ENCODE measurements around the gene CAP1.

The CAP1 gene

DNA sequence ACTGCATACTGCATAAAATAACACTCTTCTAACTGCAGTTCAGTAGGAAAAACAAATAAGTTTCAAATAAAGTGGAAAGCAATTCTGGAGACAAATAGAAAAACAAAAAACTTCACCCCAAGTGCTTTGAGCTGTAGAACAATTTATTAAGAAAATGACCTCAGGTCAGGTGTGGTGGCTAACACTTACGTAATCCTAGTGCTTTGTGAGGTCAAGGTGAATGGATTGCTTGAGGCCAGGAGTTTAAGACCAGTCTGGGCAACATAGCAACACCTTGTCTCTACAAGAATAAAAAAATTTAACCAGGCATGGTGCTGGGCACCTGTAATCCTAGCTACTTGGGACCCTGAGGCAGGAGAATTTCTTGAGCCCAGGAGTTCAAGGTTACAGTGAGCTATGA is 61.5 kb downstream of the CAP1 start:
- DNase-seq: no peak

DNA sequence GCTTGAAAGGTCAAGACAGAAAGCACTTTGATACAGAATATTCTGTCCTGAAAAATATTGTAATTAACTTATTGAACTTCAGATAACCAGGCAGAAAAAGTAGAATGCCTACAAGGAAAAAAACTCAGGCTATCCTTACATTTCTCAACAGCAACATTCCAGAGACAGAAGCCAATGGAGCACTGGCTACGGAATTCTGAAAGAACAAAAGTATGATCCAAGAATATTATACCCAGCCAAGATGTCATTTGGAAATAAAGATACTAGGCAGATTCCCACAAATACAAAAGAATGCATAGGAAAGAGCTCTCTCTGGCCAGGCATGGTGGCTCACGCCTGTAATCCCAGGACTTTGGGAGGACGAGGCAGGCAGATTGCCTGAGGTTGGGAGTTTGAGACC is 62.4 kb downstream of the CAP1 start:
- DNase-seq: no peak

DNA sequence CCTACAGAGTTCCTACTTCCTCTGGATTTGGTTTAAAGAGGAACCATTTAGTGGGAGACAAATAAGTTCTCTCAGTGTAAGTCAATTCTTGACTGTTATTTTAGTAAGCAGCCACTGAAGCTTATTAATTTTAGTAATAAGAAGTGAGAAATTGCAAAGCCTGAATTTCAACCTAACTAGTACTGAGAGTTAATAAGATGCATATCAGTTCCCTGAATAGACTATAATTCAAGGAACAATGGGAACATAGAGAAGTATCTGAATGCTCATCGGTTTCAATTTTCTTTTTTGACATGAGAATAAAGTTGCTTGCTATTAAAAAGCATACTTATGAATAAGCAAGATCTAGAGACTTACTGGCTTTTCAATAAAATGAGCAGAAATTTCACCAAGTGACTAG is 64.5 kb downstream of the CAP1 start:
- no peak for DNase-seq

DNA sequence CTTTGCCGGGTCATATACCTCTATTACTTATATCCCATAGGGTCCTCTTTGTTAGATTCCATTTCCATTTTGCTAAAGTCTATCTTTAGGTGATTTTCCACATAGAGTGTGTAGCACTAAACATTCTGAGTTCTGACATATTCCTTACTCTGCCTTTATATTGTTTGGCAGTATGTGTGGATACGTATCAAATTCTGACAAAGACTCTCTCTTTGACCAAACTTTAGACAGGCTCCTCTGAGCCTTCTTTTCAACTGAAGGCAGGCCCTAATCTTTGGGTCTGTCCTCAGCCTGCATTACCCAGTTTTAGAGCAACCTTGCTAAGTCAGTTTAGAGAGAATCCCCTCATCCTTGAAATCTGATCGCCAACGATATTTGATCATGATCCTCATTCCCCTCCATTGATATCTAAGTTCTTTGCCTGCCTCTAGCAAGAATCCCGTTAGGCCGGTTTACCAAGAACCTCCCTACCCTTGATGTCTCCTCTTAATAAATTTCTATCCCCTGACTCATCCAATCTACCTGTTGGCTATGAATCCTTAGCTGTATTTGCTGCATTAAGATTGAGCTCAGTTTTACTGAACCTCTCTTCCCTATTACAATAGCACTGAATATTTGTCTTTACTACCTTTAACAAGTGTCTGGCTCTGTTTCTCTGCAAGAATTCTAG is 66.9 kb downstream of the CAP1 start:
- no peak for DNase-seq

- DNase-seq: no peak
Observed at GRCh38 chr1:40110389-40110788, 69.9 kb downstream of the CAP1 start.

- DNase-seq: no peak
Observed at GRCh38 chr1:40114400-40114799, 73.9 kb downstream of the CAP1 start.

DNA sequence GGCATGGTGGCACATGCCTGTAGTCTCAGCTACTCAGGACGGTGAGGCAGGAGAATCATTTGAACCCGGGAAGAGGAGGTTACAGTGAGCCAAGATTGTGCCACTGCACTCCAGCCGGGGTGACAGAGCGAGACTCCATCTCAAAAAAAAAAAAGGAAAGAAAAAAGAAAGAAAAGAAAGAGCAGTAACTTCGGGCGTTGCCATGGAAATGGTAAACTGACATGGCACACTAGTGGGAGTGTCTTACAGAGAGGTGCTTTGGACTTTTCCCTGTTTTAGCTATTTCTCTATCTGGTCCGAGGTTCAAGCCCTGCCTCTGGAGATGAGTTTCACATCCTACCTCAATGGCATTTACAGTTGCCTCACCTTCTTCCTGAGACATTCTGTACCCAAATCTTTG is 79.6 kb downstream of the CAP1 start:
- no peak for DNase-seq
